ENCODE results near the gene TTLL12. TPM values are rescaled to one million over a fixed set of nuclear protein-coding genes. Genes with fewer than 3 reads are reported as not detected.

TTLL12 gene
- total and polyA plus RNA-seq, 2 of the 8 experiments (the other 6 are each of a cell fraction or from before 2014, with no cell fraction given), result 101 to 124 TPM

DNA sequence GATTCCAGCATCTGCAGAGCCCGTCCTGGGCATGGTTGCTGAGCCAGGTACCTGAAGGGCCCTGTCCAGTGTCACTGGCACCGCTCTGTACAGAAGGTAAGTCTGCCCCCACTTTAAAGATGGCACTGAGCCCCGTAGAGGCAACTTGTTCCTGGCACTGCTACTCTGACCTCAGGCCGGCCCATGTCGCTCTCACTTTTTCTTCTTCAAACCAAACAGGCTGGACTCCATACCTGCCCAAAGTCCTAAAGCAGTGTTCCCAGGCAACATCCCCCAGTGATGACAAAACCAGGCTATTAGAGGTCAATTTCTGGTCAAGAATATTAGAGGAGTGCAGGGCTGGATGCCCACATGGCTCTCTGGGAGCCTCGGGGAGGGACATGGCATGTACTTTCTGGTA, 46.6 kb upstream of the TTLL12 start:
- H4K8ac ChIP-seq (ENCODE audit: extremely low read depth, insufficient read depth, low read length), result no peak overlapping the region
- POLR2A ChIA-PET (ENCODE audit: partially characterized antibody), result interaction anchor here (0.9 kb wide), 1 partner anchor 7 kb away, joined by 3 read pairs; no protein-coding TSS in a partner anchor
- H3K23me2 ChIP-seq (ENCODE audit: low read depth, low read length), result no peaks in the 10 kb centered on the region
- H3K23ac ChIP-seq (ENCODE audit: insufficient read length), result no peak overlapping the region
- no peak overlapping the region for H3K27ac ChIP-seq (ENCODE audit: low read depth, low read length)
- H3K18ac ChIP-seq (ENCODE audit: extremely low read depth, low read length), result no peak overlapping the region
- H3K4me1 ChIP-seq (replicated peaks in 1 of 4; ENCODE audit: control insufficient read depth in 3 of 4, insufficient read depth in 4 of 4, low read length in 3 of 4), result peaks cover 0 to 9% (median 2%) of the 10 kb centered on the region in 4 experiments; a peak in 2 of 7 replicates
- H4K20me1 ChIP-seq (replicated peaks in 1 of 2; ENCODE audit: control insufficient read depth in 1 of 2, insufficient read depth in 2 of 2, low read length in 2 of 2), result no peaks in the 10 kb centered on the region
- H2BK5ac ChIP-seq (ENCODE audit: low read depth, low read length), result no peak overlapping the region
- H3K27me3 ChIP-seq (replicated peaks in 1 of 4; ENCODE audit: control insufficient read depth in 3 of 4, extremely low read depth in 1 of 4, insufficient read depth in 3 of 4, low read length in 3 of 4), result no peaks in the 10 kb centered on the region
- H2BK120ac ChIP-seq (replicated peaks; ENCODE audit: low read depth, low read length), result no peak overlapping the region
- no peak overlapping the region for H3K4me3 ChIP-seq (ENCODE audit: extremely low read depth in 1 of 4, insufficient read depth in 2 of 4, low read depth in 3 of 4, low read length in 4 of 4)
- 81% methylated on average over 6 of the region's 6 CpGs; no CpG with 5 or more reads in 1 of the 2 experiments for WGBS, 2 experiments (ENCODE audit: extremely low coverage in 1 of 2, insufficient coverage in 1 of 2, insufficient read length in 1 of 2, insufficient replicate concordance in 2 of 2, low coverage in 1 of 2, low lambda C conversion rate in 2 of 2, missing lambda C conversion rate in 1 of 2)
- CTCF ChIA-PET (ENCODE audit: partially characterized antibody), result interaction anchor here (1.6 to 26.8 kb wide), 9 partner anchors 9 to 155 kb away, joined by 3 to 388 read pairs (median 59); partner anchors contain the start of genes SCUBE1 and TTLL12
- no peak overlapping the region for H2BK15ac ChIP-seq (ENCODE audit: low read length)
- no peak overlapping the region for H2BK20ac ChIP-seq (ENCODE audit: low read length)
- H4K91ac ChIP-seq (replicated peaks; ENCODE audit: insufficient read length, low read length), result no peak overlapping the region
- H2AK5ac ChIP-seq (ENCODE audit: low read depth, low read length), result no peak overlapping the region
- H3K36me3 ChIP-seq (ENCODE audit: control insufficient read depth in 2 of 4, insufficient read depth in 4 of 4, low read length in 3 of 4), result no peaks in the 10 kb centered on the region
- TF ChIP-seq ZNF274 (IDR thresholded peaks at IDR 0.05; ENCODE audit: borderline replicate concordance, extremely low read depth, low read length), result no peak
- TF ChIP-seq TAF7 (optimal IDR thresholded peaks at IDR 0.05; ENCODE audit: borderline replicate concordance, low read depth, low read length), result no peak
- TF ChIP-seq CTBP2 (IDR thresholded peaks at IDR 0.05; ENCODE audit: borderline replicate concordance, insufficient read depth, insufficient read length, low read length), result no peak
- H4K5ac ChIP-seq (ENCODE audit: insufficient read length, low read depth, low read length), result no peak overlapping the region
- FAIRE-seq (no peak), DNase-seq (ENCODE audit: low read depth in 1 of 2, low spot score in 2 of 2) (no peak)
- no peaks in the 10 kb centered on the region for H3K79me1 ChIP-seq (ENCODE audit: low read depth, low read length)
- no peak overlapping the region for H3K9ac ChIP-seq (replicated peaks in 1 of 4; ENCODE audit: extremely low read depth in 1 of 4, low read depth in 3 of 4, low read length in 3 of 4)
- no peaks in the 10 kb centered on the region for H3K79me2 ChIP-seq (ENCODE audit: control insufficient read depth in 1 of 2, insufficient read depth in 2 of 2, low read length in 2 of 2)
- H3K9me3 ChIP-seq (ENCODE audit: insufficient read depth in 2 of 2, low read depth in 1 of 2, low read length in 1 of 2), result no peaks in the 10 kb centered on the region
- no peak overlapping the region for H3K56ac ChIP-seq (replicated peaks; ENCODE audit: insufficient read length, low read depth, low read length)
- no peak overlapping the region for H3K4ac ChIP-seq (replicated peaks; ENCODE audit: insufficient read length, low read depth, low read length)
- no peak overlapping the region for H3K4me2 ChIP-seq (ENCODE audit: insufficient read depth in 1 of 2, low read depth in 2 of 2, low read length in 2 of 2)
- no peak overlapping the region for H3K14ac ChIP-seq (ENCODE audit: insufficient read length)
- no peak overlapping the region for H2BK12ac ChIP-seq (ENCODE audit: low read depth, low read length)
- H2AFZ ChIP-seq (ENCODE audit: low read length), result no peak overlapping the region
